Renal cortex interstitium (tissue), 11 donors: ENCODE results near the gene PLRG1. TPM values are rescaled to one million over a fixed set of nuclear protein-coding genes. Genes with fewer than 3 reads are reported as not detected.
A peak's percentile ranks its signal among the peaks of the same experiment; 100 is the strongest.

Experiments used
- DNase-seq, 11 donors: peaks; one replicate each; pipeline ENCODE4 v3.0.0-alpha.2; 2013; ENCODE audit warnings: low read depth in 9 of 11, low spot score in 4 of 11; ENCODE audit errors: extremely low read depth in 1 of 11
- polyA plus RNA-seq, 3 donors: library from polyadenylated mRNA; unstranded; fragments of 120-200 nt; gene quantifications; one replicate each; pipeline ENCODE4 v1.2.1, GENCODE V29; 2013; ENCODE audit not compliant: insufficient read length in 3 of 3

PLRG1 gene
- polyA plus RNA-seq, 3 donors: 102 to 117 (median 106) TPM

GRCh38 chr4:154545689-154546088 is 4.5 kb downstream of the PLRG1 start:
- no peak for DNase-seq

- DNase-seq: no peak
Measured at GRCh38 chr4:154542271-154542879, 7.8 kb downstream of the PLRG1 start.

- no peak for DNase-seq
Measured at GRCh38 chr4:154534296-154534695, 15.9 kb downstream of the PLRG1 start.

- DNase-seq: no peak
Measured at GRCh38 chr4:154529728-154530519, 20.3 kb downstream of the PLRG1 start.

- DNase-seq: no peak
Measured at GRCh38 chr4:154528869-154529268, 21.3 kb downstream of the PLRG1 start.

- no peak for DNase-seq
Measured at GRCh38 chr4:154527308-154527707, 22.9 kb downstream of the PLRG1 start.

- no peak for DNase-seq
Measured at GRCh38 chr4:154526151-154526550, 24.0 kb downstream of the PLRG1 start.

- no peak for DNase-seq
Measured at GRCh38 chr4:154521607-154522006, 28.6 kb downstream of the PLRG1 start.

GRCh38 chr4:154519214-154519613 is 31.0 kb downstream of the PLRG1 start:
- no peak for DNase-seq

- no peak for DNase-seq
Measured at GRCh38 chr4:154517591-154517990, 32.6 kb downstream of the PLRG1 start.

- DNase-seq: no peak
Measured at GRCh38 chr4:154516318-154517029, 33.7 kb downstream of the PLRG1 start.

GRCh38 chr4:154511981-154512380 is 38.2 kb downstream of the PLRG1 start:
- DNase-seq: no peak

- DNase-seq: no peak
Measured at GRCh38 chr4:154511548-154511947, 38.7 kb downstream of the PLRG1 start.

- DNase-seq: no peak
Measured at GRCh38 chr4:154507156-154507555, 43.0 kb downstream of the PLRG1 start.

GRCh38 chr4:154506253-154506652 is 43.9 kb downstream of the PLRG1 start:
- DNase-seq: peak in 4 of 11 donors; percentile 36 to 63 (median 38)

GRCh38 chr4:154503598-154503997 is 46.6 kb downstream of the PLRG1 start:
- no peak for DNase-seq

- no peak for DNase-seq
Measured at GRCh38 chr4:154502111-154502510, 48.1 kb downstream of the PLRG1 start.

- no peak for DNase-seq
Measured at GRCh38 chr4:154497889-154498288, 52.3 kb downstream of the PLRG1 start.

GRCh38 chr4:154495867-154496266 is 54.3 kb downstream of the PLRG1 start:
- no peak for DNase-seq

GRCh38 chr4:154492288-154492687 is 57.9 kb downstream of the PLRG1 start:
- no peak for DNase-seq
